Measurements from ENCODE around the gene TLE5. TPM values are rescaled to one million over a fixed set of nuclear protein-coding genes. Genes with fewer than 3 reads are reported as not detected.
"Not testable (repeated sequence)": the region's sequence is repeated elsewhere in the genome, so short reads cannot be mapped to it uniquely, and the experiment has no call there.

Gene TLE5
- total RNA-seq, 2 donors from 2014 or later: 869 to 1,050 TPM

DNA sequence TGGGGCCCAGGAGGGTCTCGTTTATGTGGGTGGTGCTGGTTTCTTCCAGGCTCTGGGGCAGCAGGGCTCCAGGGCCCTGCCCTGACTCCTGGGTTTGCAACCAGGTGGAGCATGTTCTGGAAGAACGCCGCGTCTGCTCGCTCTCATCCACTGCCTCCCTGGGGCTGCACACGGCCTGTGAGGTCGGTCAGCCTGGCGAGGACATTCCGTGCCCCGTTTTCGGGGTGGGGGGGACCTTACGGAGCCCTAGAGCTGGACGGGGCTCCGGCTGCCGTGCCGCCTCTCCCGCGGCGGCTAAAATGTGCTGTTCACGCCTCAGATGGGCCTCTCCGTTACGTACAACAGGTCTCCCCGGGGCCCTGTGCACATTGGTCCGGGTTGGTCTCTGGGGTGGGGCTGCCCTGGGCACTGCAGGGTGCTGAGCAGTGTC lies 35.2 kb upstream of the TLE5 start:
- no peaks in the 10 kb centered on the region for H3K27me3 ChIP-seq
- H3K27ac ChIP-seq: peak overlapping the region; percentile 91 to 92
- no peaks in the 10 kb centered on the region for H3K9me3 ChIP-seq
- H3K4me1 ChIP-seq: peaks cover 0 to 79% of the 10 kb centered on the region in 2 donors
- DNase-seq (ENCODE audit: low spot score): no peak
- H3K4me3 ChIP-seq: peak overlapping the region; percentile 11 to 99
- TF ChIP-seq, protein P1, sequence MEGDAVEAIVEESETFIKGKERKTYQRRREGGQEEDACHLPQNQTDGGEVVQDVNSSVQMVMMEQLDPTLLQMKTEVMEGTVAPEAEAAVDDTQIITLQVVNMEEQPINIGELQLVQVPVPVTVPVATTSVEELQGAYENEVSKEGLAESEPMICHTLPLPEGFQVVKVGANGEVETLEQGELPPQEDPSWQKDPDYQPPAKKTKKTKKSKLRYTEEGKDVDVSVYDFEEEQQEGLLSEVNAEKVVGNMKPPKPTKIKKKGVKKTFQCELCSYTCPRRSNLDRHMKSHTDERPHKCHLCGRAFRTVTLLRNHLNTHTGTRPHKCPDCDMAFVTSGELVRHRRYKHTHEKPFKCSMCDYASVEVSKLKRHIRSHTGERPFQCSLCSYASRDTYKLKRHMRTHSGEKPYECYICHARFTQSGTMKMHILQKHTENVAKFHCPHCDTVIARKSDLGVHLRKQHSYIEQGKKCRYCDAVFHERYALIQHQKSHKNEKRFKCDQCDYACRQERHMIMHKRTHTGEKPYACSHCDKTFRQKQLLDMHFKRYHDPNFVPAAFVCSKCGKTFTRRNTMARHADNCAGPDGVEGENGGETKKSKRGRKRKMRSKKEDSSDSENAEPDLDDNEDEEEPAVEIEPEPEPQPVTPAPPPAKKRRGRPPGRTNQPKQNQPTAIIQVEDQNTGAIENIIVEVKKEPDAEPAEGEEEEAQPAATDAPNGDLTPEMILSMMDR (IDR thresholded peaks at IDR 0.05): no peak
- no peaks in the 10 kb centered on the region for H3K36me3 ChIP-seq

DNA sequence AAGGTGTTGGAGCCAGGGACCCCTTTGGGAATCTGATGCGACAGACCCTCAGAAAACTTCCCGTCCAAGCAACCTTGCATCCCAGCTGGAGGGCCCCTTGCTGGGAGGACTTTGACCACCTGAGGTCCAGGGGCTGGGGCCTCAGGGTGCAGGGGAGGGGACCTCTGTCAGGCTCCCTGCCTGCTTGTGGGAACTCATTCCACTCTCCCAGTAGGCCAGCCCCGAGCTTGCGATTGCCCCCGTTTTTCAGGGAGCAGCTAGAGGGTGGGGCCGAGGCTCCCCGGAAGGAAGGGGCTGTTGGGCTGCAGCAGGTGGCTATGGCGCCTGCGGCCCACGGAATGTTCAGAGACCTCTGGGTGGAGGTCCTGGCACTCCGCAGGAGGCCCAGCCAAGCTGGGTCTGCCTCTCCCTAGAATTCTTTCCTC lies 34.6 kb upstream of the TLE5 start:
- peaks cover 0 to 74% of the 10 kb centered on the region in 2 donors for H3K4me1 ChIP-seq
- TF ChIP-seq, protein P1 (IDR thresholded peaks at IDR 0.05): no peak
- no peaks in the 10 kb centered on the region for H3K36me3 ChIP-seq
- no peaks in the 10 kb centered on the region for H3K9me3 ChIP-seq
- H3K27ac ChIP-seq: peak overlapping the region; percentile 91 to 92
- DNase-seq (ENCODE audit: low spot score): no peak
- no peaks in the 10 kb centered on the region for H3K27me3 ChIP-seq
- H3K4me3 ChIP-seq: peak overlapping the region in 1 of 2 donors; percentile 99

DNA sequence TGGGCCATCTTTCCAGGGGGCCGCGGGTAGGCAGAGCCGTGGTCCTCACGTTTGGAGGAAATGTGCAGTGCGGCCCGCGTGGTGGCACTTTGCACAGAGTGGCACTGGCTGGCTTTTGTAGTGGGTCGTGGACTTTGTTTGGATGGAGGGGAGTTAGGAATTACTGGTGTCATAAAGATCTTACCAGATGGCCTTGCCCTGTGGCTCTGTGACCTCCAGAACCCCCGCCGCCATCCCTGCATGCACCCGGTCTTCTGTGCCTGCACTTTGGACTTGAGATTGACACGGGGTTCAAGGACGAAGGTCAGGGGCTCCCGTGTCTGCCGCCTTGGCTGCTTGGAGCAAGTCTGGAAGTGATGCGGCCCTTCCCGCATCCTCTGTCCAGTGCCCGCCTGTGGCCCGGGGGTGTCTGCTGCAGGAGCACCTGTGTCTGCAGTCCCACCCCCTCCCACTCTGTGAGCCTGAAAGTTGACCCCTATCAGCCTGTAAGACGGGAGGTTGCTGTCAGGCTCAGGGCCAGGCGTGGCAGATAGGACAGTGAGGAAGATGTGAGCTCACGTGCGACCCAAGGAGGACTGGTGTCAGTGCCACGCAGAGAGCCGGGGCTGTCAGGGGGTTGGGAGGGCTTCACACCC lies 34.1 kb upstream of the TLE5 start:
- Histone ChIP-seq H3K27ac (peak overlapping the region; percentile 91 to 92), H3K9me3 (no peaks in the 10 kb centered on the region), H3K36me3 (no peaks in the 10 kb centered on the region), H3K4me3 (peak overlapping the region; percentile 97 to 99), H3K4me1 (peaks cover 0 to 70% of the 10 kb centered on the region in 2 donors), H3K27me3 (no peaks in the 10 kb centered on the region)
- TF ChIP-seq, protein P1 (IDR thresholded peaks at IDR 0.05): no peak
- no peak for DNase-seq (ENCODE audit: low spot score)

DNA sequence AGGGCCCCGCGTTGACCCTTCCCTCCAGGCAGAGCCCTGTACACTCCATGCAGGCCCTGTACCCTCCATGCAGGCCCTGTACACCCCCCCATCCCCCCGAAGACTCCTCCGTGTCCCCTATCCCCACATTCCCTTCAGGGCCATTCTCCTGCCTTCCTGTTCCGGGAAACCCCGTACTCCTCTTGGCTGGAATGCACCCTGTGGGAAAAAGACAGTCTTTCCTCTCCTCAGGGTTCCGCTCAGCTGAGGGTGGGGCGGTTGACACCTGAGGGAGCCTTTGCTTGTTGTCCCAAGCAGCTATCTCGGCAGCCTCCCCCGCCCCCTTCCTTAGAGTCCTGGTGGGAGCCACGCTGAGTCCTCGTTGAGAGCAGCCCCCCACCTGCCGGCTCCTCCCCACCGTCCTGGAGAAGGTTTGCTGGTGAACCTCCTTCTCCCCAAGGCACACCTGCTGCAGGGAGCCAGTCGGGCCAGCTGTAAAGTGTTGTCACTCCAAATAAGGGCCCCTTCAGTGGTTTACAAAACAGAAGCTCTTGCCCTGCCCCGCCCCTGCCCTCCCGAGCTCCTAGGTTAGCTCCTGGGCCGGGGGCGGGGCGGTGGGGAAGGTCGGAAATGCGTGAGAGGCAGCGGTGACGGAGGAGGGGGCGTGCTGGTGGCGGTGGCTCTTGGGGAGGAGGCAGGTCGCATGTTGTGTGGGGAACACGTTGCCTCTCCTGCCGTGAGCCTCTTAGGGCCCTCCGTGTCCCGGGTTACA lies 33.3 kb upstream of the TLE5 start:
- DNase-seq (ENCODE audit: low spot score): no peak
- H3K27ac ChIP-seq: peak overlapping the region; percentile 91 to 92
- TF ChIP-seq, protein P1 (IDR thresholded peaks at IDR 0.05): no peak
- H3K4me3 ChIP-seq: peak overlapping the region; percentile 97 to 99
- peaks cover 0 to 62% of the 10 kb centered on the region in 2 donors for H3K4me1 ChIP-seq
- no peaks in the 10 kb centered on the region for H3K27me3 ChIP-seq
- H3K9me3 ChIP-seq: no peaks in the 10 kb centered on the region
- no peaks in the 10 kb centered on the region for H3K36me3 ChIP-seq

DNA sequence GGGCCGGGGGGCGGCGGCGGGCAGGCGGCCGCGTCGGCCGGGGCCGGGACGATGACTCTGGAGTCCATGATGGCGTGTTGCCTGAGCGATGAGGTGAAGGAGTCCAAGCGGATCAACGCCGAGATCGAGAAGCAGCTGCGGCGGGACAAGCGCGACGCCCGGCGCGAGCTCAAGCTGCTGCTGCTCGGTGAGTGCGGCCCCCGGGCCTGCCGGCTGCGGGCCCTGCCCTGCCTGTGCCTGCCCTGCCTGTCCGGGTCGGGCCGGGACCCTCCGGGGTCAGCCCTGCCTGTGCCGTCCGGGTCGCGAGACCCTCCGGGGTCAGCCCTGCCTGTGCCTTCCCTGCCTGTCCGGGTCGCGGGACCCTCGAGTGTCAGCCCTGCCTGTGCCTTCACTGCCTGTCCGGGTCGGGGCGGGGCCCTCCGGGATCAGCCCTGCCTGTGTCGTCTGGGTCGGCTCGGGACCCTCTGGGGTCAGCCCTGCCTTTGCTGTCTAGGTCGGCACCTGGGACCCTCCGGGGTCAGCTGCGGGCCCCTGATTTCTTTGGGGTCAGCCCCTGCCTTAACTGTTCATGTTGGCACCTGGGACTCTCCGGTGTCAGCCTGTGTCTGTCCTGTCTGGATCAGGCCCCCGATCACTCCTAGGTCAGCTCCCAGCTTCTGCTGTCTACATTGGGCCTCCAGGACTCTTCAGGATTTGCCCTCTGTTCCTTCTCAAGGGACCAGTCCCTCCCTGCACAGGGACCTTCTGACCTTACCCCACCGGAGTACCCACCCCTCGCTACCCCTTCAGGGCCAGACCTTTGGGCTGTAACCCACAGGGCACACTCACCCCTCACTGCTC lies 32.5 kb upstream of the TLE5 start:
- Histone ChIP-seq H3K4me1 (peaks cover 0 to 54% of the 10 kb centered on the region in 2 donors), H3K9me3 (no peaks in the 10 kb centered on the region), H3K36me3 (no peaks in the 10 kb centered on the region), H3K27me3 (no peaks in the 10 kb centered on the region), H3K4me3 (peak overlapping the region; percentile 97 to 99), H3K27ac (peak overlapping the region; percentile 91 to 92)
- TF ChIP-seq, protein P1 (IDR thresholded peaks at IDR 0.05): no peak
- no peak for DNase-seq (ENCODE audit: low spot score)

DNA sequence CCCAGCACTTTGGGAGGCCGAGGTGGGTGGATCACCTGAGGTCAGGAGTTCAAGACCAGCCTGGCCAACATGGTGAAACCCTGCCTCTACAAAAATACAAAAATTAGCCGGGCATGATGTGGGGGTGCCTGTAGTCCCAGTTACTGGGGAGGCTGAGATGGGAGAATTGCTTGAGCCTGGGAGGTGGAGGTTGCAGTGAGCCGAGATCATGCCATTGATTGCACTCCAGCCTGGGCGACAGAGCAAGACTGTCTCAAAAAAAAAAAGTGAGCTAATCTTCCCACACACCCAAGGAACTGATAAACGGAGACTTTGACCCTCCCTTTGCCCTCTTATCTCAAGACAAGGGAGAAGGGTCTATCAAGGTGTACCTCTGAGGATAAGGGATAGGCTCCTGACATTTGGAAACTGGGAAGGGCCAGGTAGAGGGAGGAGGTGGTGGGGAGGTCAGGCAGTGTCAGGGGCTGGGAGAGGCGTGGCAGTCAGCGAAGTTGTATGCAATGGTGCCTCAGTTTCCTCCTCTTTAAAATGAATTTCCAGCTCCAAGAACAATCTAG lies 27.1 kb upstream of the TLE5 start:
- H3K9me3 ChIP-seq; H3K4me3 ChIP-seq; H3K4me1 ChIP-seq; DNase-seq (ENCODE audit: low spot score); H3K27me3 ChIP-seq; H3K27ac ChIP-seq; H3K36me3 ChIP-seq: not testable (repeated sequence)
